Activated T-cell treated with anti-CD3 and anti-CD28 coated beads for 1 hour (primary cell): ENCODE results near the gene CTRB2.

ENCODE experiments used
- DNase-seq: peaks from one replicate; pipeline ENCODE4 v3.0.0-alpha.2; 2020; ENCODE audit warnings: low read depth

Gene CTRB2

DNA sequence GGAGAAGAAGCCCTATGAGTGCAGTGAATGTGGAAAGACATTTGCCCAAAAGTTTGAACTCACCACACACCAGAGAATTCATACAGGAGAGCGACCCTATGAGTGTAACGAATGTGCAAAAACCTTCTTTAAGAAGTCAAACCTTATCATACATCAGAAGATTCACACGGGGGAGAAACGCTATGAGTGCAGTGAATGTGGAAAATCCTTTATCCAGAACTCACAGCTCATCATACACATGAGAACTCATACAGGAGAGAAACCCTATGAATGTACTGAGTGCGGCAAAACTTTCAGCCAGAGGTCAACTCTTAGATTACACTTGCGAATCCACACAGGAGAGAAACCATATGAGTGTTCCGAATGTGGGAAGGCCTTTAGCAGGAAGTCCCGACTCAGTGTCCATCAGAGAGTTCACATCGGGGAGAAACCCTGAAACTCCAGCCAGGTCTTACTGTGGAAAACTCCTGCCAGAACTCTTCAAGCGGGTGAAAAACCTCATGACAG, 37.0 kb downstream of the CTRB2 start:
- DNase-seq, result no peak

GRCh38 chr16:75160386-75160785, 46.6 kb downstream of the CTRB2 start:
- DNase-seq, result no peak
